Measurements from ENCODE around the gene COG6. TPM values are rescaled to one million over a fixed set of nuclear protein-coding genes. Genes with fewer than 3 reads are reported as not detected.

The COG6 gene
- total and polyA plus RNA-seq, 2 of the 13 experiments (the other 11 are each of a cell fraction or from before 2014, with no cell fraction given), result 23.5 to 26.1 TPM

DNA sequence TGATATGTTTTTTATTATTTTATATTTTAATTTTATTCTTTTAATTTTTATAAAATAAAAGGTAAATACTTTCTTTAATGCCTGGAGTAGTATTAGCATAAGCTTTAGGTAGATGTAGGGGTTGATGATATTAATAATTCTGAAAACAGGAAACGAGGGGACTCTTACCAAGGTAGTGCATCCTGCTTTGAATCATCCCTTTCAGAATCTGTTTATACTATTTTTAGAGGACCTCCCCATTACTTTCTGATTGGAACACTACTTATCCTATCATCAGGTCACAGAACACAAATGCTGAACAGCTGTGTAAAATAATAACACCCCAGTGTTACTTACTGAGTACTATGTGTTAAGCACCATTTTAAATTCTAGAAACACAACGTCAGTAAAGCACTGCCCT is 27.3 kb downstream of the COG6 start:
- no peaks in the 10 kb centered on the region for H3K4me1 ChIP-seq (ENCODE audit: insufficient read depth, low read length)
- H3K79me2 ChIP-seq (ENCODE audit: insufficient read depth, low read length), result no peaks in the 10 kb centered on the region
- H3K27ac ChIP-seq (ENCODE audit: extremely low read length, insufficient read depth, low read length), result no peak overlapping the region
- 100% methylated on average over 2 of the region's 2 CpGs for WGBS (ENCODE audit: low lambda C conversion rate)
- no peak for FAIRE-seq
- H4K20me1 ChIP-seq (ENCODE audit: insufficient read depth, low read length), result no peaks in the 10 kb centered on the region
- in situ Hi-C loops (cut with HindIII; ENCODE audit: extremely low pct_ligation_motif_present, low pct_unique_long_range_greater_than_20kb), result no loop called here
- no peaks in the 10 kb centered on the region for H3K9me3 ChIP-seq (ENCODE audit: low read length)
- H3K27me3 ChIP-seq (ENCODE audit: control insufficient read depth in 1 of 2, insufficient read depth in 2 of 2, low read length in 2 of 2), result no peaks in the 10 kb centered on the region
- no peak overlapping the region for H3K9ac ChIP-seq (ENCODE audit: insufficient read depth, low read depth, low read length)
- no peak overlapping the region for H2AFZ ChIP-seq (ENCODE audit: low read length)
- no peak overlapping the region for H3K4me3 ChIP-seq (replicated peaks in 1 of 3; ENCODE audit: insufficient read depth in 1 of 3, low read depth in 2 of 3, low read length in 3 of 3)
- CTCF ChIA-PET (ENCODE audit: low intra/inter-chr PET ratio, low total read pairs), result no interaction called here
- POLR2A ChIA-PET, result no interaction called here
- H3K36me3 ChIP-seq (replicated peaks in 1 of 2; ENCODE audit: control insufficient read depth in 1 of 2, insufficient read depth in 2 of 2, low read length in 2 of 2), result peaks cover 5 to 21% of the 10 kb centered on the region in 2 experiments
- intact Hi-C loops (cut with micrococcal nuclease; ENCODE audit: unreplicated experiment), result loop anchor here (10.0 kb wide), 1 partner anchor 262 kb away; no protein-coding TSS in a partner anchor
- ATAC-seq, result no peak
- H3K4me2 ChIP-seq (ENCODE audit: low read depth, low read length), result no peak overlapping the region
- no peak for TF ChIP-seq EEA1 (CRISPR knock-in tag; IDR thresholded peaks at IDR 0.05; ENCODE audit: borderline replicate concordance)
- no peak for TF ChIP-seq ZFY (CRISPR knock-in tag; IDR thresholded peaks at IDR 0.05)
- no peak for TF ChIP-seq ZNF615 (CRISPR knock-in tag; IDR thresholded peaks at IDR 0.05; ENCODE audit: borderline replicate concordance)
- TF ChIP-seq TEF (CRISPR knock-in tag; IDR thresholded peaks at IDR 0.05), result no peak
- TF ChIP-seq SKI (IDR thresholded peaks at IDR 0.05; ENCODE audit: partially characterized antibody), result no peak
- TF ChIP-seq ZFP90 (CRISPR knock-in tag; IDR thresholded peaks at IDR 0.05; ENCODE audit: borderline replicate concordance), result no peak
- TF ChIP-seq SNAPC2 (CRISPR knock-in tag; IDR thresholded peaks at IDR 0.05), result no peak
- TF ChIP-seq KAT2B (IDR thresholded peaks at IDR 0.05; ENCODE audit: borderline replicate concordance, low read depth, low read length), result no peak
- TF ChIP-seq PHF8 (CRISPR knock-in tag; IDR thresholded peaks at IDR 0.05), result no peak
- no peak for TF ChIP-seq FOXC1 (CRISPR knock-in tag; IDR thresholded peaks at IDR 0.05; ENCODE audit: borderline replicate concordance)
- TF ChIP-seq ZNF7 (CRISPR knock-in tag; IDR thresholded peaks at IDR 0.05), result no peak
- no peak for TF ChIP-seq FOXK2 (IDR thresholded peaks at IDR 0.05)
- no peak for TF ChIP-seq MTA1 (CRISPR knock-in tag; IDR thresholded peaks at IDR 0.05; ENCODE audit: borderline replicate concordance)
- TF ChIP-seq MXD4 (CRISPR knock-in tag; IDR thresholded peaks at IDR 0.05), result no peak
- TF ChIP-seq ZNF160 (CRISPR knock-in tag; IDR thresholded peaks at IDR 0.05), result no peak
- no peak for TF ChIP-seq SRY (CRISPR knock-in tag; IDR thresholded peaks at IDR 0.05)
- no peak for TF ChIP-seq NR1H2 (CRISPR knock-in tag; IDR thresholded peaks at IDR 0.05; ENCODE audit: borderline replicate concordance, low read depth)
- TF ChIP-seq ZNF724P (CRISPR knock-in tag; IDR thresholded peaks at IDR 0.05; ENCODE audit: borderline replicate concordance), result no peak
- TF ChIP-seq ZC3H13 (CRISPR knock-in tag; IDR thresholded peaks at IDR 0.05), result no peak
- DNase-seq (ENCODE audit: low spot score), result no peak
- BruUV-seq (replicated peaks), result TSS peak; percentile 32

Measured in HepG2 (cell line).